ENCODE measurements around the gene MED27.

DNA sequence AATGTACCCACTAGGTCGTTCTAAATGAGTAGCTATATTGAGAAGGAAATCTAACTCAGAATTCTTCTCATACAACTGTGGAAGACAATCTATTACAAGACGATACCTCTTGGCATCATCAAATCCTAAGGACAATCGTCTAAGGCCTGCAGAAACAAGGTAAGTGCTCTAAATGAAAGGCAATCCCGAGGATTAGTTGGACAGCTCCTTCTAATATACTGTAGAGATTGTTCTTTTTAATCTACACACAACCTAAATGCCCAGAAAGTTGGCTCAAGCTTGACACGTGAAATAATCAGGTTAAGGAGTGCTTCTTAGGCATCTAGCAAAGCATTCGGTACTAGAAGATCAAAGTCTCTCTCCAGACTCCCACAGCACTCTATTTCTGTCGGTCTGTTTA lies 55.1 kb downstream of the MED27 start:
- TF ChIP-seq EP300 (IDR thresholded peaks at IDR 0.05) (no peak), POLR2A (IDR thresholded peaks at IDR 0.05; ENCODE audit: low read depth) (no peak)
